Measurements from ENCODE around the gene RD3L.
"Not testable (repeated sequence)": the region's sequence is repeated elsewhere in the genome, so short reads cannot be mapped to it uniquely, and the experiment has no call there.

- not testable (repeated sequence) for TF ChIP-seq CTCF (optimal IDR thresholded peaks at IDR 0.05 in 1 of 3, IDR thresholded peaks at IDR 0.05 in 1 of 3, conservative IDR thresholded peaks at IDR 0.05 in 1 of 3; ENCODE audit: extremely low read depth in 1 of 3, insufficient read depth in 2 of 3, low read length in 3 of 3); EZH2 (IDR thresholded peaks at IDR 0.05; ENCODE audit: low read length)
Observed at GRCh38 chr14:103921855-103922200, 20.5 kb downstream of the RD3L start.

Data from keratinocyte (primary cell).